ENCODE data around the gene BICDL1.

DNA sequence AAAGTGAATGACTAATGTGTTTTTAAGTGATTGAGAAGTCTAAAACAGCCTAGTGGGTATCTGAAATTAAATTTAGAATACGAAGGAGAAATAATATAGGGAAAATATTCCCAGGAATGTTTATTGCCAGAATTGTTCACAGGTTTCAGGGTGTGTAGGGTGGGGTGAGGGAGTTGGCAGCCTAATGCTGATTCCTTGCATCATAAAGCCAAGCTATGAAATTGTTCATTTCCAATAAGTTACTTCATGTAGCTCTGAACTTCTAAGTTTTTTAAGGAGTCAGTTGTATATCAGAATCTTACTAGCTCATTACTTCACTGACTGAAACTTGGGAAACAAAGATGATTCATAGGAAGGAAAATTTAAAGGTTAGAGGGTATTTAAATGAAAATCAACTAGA, 71.2 kb downstream of the BICDL1 start:
- TF ChIP-seq, protein P1, sequence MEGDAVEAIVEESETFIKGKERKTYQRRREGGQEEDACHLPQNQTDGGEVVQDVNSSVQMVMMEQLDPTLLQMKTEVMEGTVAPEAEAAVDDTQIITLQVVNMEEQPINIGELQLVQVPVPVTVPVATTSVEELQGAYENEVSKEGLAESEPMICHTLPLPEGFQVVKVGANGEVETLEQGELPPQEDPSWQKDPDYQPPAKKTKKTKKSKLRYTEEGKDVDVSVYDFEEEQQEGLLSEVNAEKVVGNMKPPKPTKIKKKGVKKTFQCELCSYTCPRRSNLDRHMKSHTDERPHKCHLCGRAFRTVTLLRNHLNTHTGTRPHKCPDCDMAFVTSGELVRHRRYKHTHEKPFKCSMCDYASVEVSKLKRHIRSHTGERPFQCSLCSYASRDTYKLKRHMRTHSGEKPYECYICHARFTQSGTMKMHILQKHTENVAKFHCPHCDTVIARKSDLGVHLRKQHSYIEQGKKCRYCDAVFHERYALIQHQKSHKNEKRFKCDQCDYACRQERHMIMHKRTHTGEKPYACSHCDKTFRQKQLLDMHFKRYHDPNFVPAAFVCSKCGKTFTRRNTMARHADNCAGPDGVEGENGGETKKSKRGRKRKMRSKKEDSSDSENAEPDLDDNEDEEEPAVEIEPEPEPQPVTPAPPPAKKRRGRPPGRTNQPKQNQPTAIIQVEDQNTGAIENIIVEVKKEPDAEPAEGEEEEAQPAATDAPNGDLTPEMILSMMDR (IDR thresholded peaks at IDR 0.05), result no peak
- TF ChIP-seq POLR2A (IDR thresholded peaks at IDR 0.05), result no peak

Measured in vagina (tissue), 2 donors.